GF-D8 (cell line): Measurements from ENCODE around the gene CFAP77.

ENCODE experiments used
- DNase-seq: peaks from one replicate; lab custom pipeline; 2025; lab: John Stamatoyannopoulos, UW

CFAP77 gene

DNA sequence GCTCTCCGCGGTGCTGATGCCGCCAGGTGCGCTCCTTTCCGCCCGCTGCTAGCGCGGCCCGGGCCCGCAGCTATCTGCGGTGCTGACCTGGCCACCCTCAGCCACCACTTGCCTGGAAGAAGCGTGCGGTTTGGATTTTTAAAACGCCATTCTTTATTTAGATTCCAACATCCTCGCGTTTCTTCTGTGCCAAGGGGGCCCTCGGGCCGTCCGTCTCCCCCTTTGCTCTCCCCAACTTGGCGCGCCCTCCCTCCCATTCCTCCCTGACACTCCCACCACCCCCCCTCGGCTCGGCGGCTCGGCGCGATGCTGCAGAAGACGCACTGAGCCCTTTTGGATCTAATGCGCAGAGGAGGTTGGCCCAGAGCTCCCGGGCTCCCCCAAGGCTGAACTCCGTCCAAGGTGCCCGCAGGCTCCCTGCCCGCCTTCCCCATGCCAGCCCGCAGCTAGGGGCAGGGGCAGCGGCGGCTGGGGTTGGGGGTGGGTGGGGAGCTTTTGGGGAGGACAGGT is 172.3 kb downstream of the CFAP77 start, which contains the start of gene BARHL1:
BARHL1 (plus strand) TSS at position 331 of the 510 bp plus-strand sequence. CDS start 192 bp downstream, outside the sequence.
- DNase-seq, result no peak

- no peak for DNase-seq
Measured at GRCh38 chr9:132582786-132583583, 173.0 kb downstream of the CFAP77 start.

GRCh38 chr9:132583584-132584304 is 173.7 kb downstream of the CFAP77 start:
- DNase-seq, result no peak

DNA sequence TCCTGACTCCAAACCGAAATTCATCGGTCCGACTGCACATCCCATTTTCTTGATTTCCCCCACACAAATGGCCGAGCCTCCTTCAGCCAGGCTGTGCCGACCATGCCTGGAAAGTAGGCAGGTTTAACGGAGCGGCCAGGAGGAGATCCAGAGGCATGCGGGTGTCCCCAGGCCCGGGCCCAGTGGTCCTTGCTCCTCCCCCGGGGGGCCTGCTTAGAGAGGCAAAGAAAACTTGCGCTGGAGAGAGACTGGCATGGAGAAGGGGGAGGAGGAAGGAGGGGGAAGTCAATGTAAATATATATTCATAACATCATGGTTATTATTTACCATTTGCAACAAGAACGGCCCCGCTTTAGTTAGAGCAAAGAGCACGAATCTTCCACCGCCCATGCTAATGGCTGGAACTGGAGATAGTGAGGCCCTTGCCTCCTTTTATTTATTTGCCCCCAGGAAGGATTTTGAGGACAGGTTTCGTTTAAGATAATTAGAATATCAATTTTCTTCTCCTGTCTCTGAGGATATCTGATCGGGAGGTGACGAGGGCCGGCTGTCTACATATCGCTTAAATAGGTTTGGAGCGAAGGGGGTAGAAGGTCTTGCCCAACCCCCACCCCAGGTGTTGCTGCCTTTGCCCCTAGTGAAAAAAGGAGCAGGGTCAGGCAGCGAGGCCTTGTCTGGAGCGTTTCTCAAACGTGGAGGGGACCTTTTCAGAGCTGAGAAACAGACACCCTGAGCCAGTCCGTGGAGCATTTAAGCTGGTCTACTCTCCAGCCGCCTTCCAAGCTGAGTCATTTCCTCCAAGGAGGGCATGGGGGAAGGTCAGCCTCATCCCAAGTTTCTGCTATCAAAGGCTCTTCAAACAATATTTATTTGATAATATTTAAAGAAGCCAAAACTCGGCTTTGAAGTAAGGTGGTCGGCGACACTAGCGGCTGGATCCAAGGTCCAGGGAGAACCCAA is 174.9 kb downstream of the CFAP77 start:
- no peak for DNase-seq

DNA sequence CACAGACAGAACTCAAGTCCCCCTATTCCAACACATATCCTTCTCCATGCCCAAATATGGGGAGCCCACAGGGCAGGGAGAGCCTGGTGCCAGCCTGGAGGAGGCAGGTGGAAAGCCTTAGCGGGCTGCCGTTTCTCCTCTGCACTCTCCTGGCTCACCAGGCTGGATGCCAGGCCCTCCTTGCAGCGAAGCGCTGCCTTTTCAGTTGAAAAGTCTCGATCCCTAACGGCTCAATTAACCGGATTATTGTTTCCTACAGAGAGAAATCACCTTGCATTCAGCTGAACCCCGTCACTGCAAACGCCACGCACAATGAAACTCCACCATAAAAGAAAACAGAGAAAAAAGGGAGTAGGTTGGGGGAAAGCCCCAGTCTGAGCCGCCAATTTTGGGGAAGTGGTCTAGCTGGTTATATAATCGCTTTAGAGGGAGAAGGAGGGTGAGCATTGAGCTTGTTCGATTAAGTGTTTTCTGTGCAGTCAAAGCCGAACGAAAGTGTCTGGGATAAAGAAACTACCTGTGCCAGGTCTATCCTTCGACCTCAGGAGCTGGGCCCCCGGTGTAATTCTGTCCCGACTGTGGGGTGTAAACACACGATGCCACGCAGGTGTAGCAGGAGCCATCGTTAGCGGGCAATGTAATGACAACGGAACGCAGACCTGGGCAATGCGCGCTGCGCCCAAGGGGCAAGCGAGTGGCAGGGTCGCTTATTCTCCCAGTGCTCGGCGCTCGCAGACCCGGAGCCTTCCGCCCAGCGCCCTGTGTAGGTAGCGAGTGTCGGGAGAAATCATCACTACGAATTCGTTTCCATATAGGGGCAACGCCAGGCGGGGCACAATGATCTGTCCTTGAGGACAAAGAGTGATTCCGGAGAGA is 176.2 kb downstream of the CFAP77 start:
- no peak for DNase-seq

GRCh38 chr9:132586830-132587591 is 177.0 kb downstream of the CFAP77 start:
- DNase-seq, result no peak

- no peak for DNase-seq
Measured at GRCh38 chr9:132587592-132587955, 177.6 kb downstream of the CFAP77 start.

- DNase-seq, result no peak
Measured at GRCh38 chr9:132588098-132588497, 178.1 kb downstream of the CFAP77 start.

- no peak for DNase-seq
Measured at GRCh38 chr9:132588501-132589147, 178.6 kb downstream of the CFAP77 start.

- DNase-seq, result no peak
Measured at GRCh38 chr9:132589148-132590036, 179.4 kb downstream of the CFAP77 start.

- DNase-seq, result no peak
Measured at GRCh38 chr9:132590037-132590317, 180.0 kb downstream of the CFAP77 start.

- DNase-seq, result no peak
Measured at GRCh38 chr9:132590318-132591182, 180.5 kb downstream of the CFAP77 start.

- DNase-seq, result no peak
Measured at GRCh38 chr9:132591244-132591643, 181.2 kb downstream of the CFAP77 start.

- DNase-seq, result no peak
Measured at GRCh38 chr9:132591751-132592314, 181.8 kb downstream of the CFAP77 start.

GRCh38 chr9:132592451-132592850 is 182.4 kb downstream of the CFAP77 start:
- DNase-seq, result no peak

- no peak for DNase-seq
Measured at GRCh38 chr9:132594412-132594811, 184.4 kb downstream of the CFAP77 start.

- no peak for DNase-seq
Measured at GRCh38 chr9:132595319-132595718, 185.3 kb downstream of the CFAP77 start.

GRCh38 chr9:132596200-132596599 is 186.2 kb downstream of the CFAP77 start:
- DNase-seq, result no peak
